Naive B cell (primary cell): Measurements from ENCODE around the gene GSS. TPM values are rescaled to one million over a fixed set of nuclear protein-coding genes. Genes with fewer than 3 reads are reported as not detected.
A peak's percentile ranks its signal among the peaks of the same experiment; 100 is the strongest.

Source experiments
- ATAC-seq, 2 donors: fragments of 150-1000 bp; cut with Tn5 transposase; 2 replicates each; pipeline ENCODE4 v1.10.0; 2021; ENCODE audit warnings: low read depth in 2 of 2, mild to moderate bottlenecking in 2 of 2, moderate library complexity in 2 of 2
- DNase-seq: peaks from one replicate; pipeline ENCODE4 v3.0.0; 2022
- H3K27ac Mint-ChIP-seq, 6 donors: one replicate each; pipeline ENCODE4 v1.8.0; 2020 to 2022; ENCODE audit warnings: mild to moderate bottlenecking in 6 of 6, mixed read lengths in 6 of 6, moderate library complexity in 5 of 6, inconsistent platforms in 2 of 6
- H3K27me3 Mint-ChIP-seq, 3 donors: one replicate each; pipeline ENCODE4 v1.8.0; 2021 to 2022; ENCODE audit warnings: mixed read lengths in 3 of 3, mild to moderate bottlenecking in 1 of 3
- H3K36me3 Mint-ChIP-seq, 2 donors: one replicate each; pipeline ENCODE4 v1.8.0; 2020 to 2022; ENCODE audit warnings: mixed read lengths in 2 of 2, inconsistent platforms in 1 of 2, mild to moderate bottlenecking in 1 of 2
- H3K4me1 Mint-ChIP-seq, 3 donors: one replicate each; pipeline ENCODE4 v1.8.0; 2020 to 2022; ENCODE audit warnings: mixed read lengths in 3 of 3, inconsistent platforms in 1 of 3, mild to moderate bottlenecking in 1 of 3, moderate library complexity in 1 of 3
- H3K4me3 Mint-ChIP-seq, 8 donors: one replicate each; pipeline ENCODE4 v1.8.0; 2020 to 2022; ENCODE audit warnings: mild to moderate bottlenecking in 8 of 8, mixed read lengths in 8 of 8, moderate library complexity in 8 of 8, inconsistent platforms in 2 of 8
- H3K9me3 Mint-ChIP-seq, 7 donors: one replicate each; pipeline ENCODE4 v1.8.0; 2020 to 2022; ENCODE audit warnings: mixed read lengths in 7 of 7, mild to moderate bottlenecking in 5 of 7, inconsistent platforms in 2 of 7, moderate library complexity in 1 of 7
- polyA plus RNA-seq, 6 donors: library from polyadenylated mRNA; unstranded; fragments of 300-500 nt; fragmentation: Illumina TruSeq; gene quantifications; one replicate each; pipeline ENCODE4 v1.2.3, GENCODE V29; 2021; ENCODE audit warnings: low read depth in 6 of 6

GSS gene
- polyA plus RNA-seq, 6 donors from 2014 or later, result 10.5 to 23.8 (median 12.6) TPM

DNA sequence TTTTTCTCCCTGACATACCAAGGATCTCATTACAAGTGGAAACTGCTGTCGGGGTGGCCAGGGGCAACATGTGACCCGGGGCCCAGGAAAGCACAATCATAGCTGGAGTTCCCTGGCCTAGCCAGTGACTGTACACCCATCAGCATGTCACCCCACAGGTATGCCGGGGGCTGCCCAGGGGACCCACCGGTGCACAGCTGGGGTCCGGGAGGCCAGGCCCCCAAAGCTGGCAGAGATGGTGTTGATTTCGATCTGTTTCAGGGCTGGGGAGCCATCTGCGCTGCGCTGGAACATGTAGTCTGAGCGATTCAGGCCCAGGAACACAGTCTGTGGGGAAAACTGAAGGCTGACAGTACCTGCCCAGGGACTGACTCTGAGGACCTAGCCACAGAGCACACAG is 13.3 kb downstream of the GSS start:
- H3K36me3 Mint-ChIP-seq, result no peaks in the 10 kb centered on the region

DNA sequence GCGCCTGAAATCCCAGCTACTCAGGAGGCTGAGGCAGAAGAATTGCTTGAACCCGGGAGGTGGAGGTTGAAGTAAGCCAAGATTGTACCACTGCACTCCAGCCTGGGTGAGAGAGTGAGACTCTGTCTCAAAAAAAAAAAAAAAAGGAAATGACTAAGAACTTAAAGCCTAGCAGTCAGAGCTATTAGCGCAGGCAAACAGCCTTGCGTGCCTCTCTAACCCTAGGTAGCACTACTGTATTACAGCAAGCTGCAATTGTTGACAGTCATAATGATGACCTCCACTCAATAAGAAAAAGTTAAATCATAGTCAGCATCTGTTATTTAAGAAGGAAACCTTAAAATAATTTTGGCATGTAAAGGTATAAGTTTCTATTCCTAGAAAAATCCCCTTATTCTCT is 14.4 kb downstream of the GSS start:
- Mint-ChIP-seq H3K36me3 (no peaks in the 10 kb centered on the region), H3K27me3 (no peaks in the 10 kb centered on the region), H3K4me1 (peaks cover 8 to 9% (median 8%) of the 10 kb centered on the region in 3 donors), H3K27ac (no peak overlapping the region), H3K9me3 (no peaks in the 10 kb centered on the region), H3K4me3 (no peak overlapping the region)
- ATAC-seq (no peak), DNase-seq (no peak)

More for the DNA sequence above, 13.3 kb downstream of the GSS start:
- no peak overlapping the region for H3K4me3 Mint-ChIP-seq
- H3K27ac Mint-ChIP-seq, result no peak overlapping the region
- H3K27me3 Mint-ChIP-seq, result no peaks in the 10 kb centered on the region
- ATAC-seq (no peak), DNase-seq (no peak)
- peaks cover 8 to 9% (median 8%) of the 10 kb centered on the region in 3 donors for H3K4me1 Mint-ChIP-seq
- H3K9me3 Mint-ChIP-seq, result no peaks in the 10 kb centered on the region

DNA sequence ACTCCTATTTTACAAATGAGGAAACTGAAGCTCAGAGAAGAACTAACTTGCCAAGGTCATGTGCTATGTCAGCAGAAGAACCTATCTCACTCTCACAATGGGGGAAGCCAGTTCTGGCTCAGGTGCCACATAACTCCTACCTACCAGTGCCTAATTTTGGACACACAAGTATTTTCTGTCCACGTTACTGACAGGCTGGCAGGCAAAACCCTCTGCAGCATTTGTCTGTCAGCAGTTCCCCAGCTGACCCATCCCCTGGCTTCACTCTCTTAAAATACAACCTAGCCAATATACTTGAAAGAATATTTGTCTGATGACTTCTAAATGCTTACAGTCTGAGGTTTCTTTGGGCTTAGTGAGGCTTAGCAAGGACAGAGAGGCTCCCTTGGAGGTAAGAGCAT is 15.5 kb downstream of the GSS start:
- no peak overlapping the region for H3K4me3 Mint-ChIP-seq
- H3K27ac Mint-ChIP-seq, result no peak overlapping the region
- H3K36me3 Mint-ChIP-seq, result no peaks in the 10 kb centered on the region
- H3K4me1 Mint-ChIP-seq, result peaks cover 8 to 9% (median 8%) of the 10 kb centered on the region in 3 donors
- no peaks in the 10 kb centered on the region for H3K27me3 Mint-ChIP-seq
- H3K9me3 Mint-ChIP-seq, result no peaks in the 10 kb centered on the region
- no peak for ATAC-seq
- DNase-seq, result no peak

DNA sequence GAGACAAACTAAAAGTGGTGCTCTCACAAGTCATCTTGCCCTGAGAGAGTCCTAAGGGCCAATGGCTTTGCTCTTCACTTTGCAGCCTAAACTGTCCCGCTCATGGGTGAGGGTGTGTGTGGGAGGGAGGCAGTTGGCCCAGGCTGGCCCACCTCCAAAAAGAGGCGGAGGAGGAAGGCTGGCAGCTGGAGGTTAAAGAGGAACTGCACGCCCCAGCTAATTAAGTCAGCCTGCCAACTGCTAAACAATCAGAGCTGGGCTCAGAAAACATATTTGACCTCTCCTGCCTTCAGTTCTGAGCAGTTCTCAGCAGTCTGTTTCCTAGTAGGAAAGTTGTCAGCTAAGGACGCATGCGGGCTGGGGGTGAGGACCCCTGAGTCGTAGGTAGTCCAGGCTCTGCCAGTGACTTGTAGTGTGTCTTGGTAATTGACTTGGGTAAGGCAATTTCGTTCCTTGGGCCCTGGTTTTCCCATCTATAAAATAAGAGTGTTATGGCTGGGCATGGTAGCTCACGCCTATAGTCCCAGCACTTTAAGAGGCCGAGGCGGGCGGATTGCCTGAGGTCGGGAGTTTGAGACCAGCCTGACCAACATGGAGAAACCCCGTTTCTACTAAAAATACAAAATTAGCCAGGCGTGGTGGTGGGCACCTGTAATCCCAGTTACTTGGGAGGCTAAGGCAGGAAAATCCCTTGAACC is 17.0 kb downstream of the GSS start:
- peaks cover 8 to 9% (median 8%) of the 10 kb centered on the region in 3 donors for H3K4me1 Mint-ChIP-seq
- H3K36me3 Mint-ChIP-seq, result no peaks in the 10 kb centered on the region
- peak overlapping the region in 4 of 6 donors; percentile 17 to 82 (median 62) for H3K27ac Mint-ChIP-seq
- no peaks in the 10 kb centered on the region for H3K9me3 Mint-ChIP-seq
- H3K27me3 Mint-ChIP-seq, result no peaks in the 10 kb centered on the region
- ATAC-seq (peak; percentile 69 to 80), DNase-seq (peak; percentile 22)
- peak overlapping the region in 2 of 8 donors; percentile 39 to 45 for H3K4me3 Mint-ChIP-seq

DNA sequence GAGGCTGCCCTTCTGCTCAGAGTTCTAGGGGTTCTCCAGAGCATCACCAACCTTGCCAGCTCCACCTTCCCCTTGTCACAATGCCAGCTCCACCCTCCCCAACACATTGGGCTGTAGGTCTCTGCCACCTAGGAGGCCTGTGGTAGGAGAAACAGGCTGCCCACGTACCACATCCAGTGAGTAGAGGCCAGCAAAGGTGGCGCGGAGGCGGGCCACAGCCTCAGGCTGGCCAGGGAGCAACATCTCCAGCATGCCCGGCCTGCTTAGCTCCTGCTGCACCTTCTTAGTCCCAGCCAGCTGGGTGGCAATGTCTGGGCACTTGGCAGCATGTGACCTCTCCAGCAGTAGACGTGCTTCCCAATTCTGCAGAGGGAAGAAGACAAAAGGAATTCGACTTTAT is 23.8 kb downstream of the GSS start:
- H3K36me3 Mint-ChIP-seq, result peaks cover 0 to 17% of the 10 kb centered on the region in 2 donors
- no peaks in the 10 kb centered on the region for H3K4me1 Mint-ChIP-seq
- no peaks in the 10 kb centered on the region for H3K9me3 Mint-ChIP-seq
- no peaks in the 10 kb centered on the region for H3K27me3 Mint-ChIP-seq
- DNase-seq, result no peak
- no peak overlapping the region for H3K4me3 Mint-ChIP-seq
- ATAC-seq, result no peak
- H3K27ac Mint-ChIP-seq, result no peak overlapping the region

DNA sequence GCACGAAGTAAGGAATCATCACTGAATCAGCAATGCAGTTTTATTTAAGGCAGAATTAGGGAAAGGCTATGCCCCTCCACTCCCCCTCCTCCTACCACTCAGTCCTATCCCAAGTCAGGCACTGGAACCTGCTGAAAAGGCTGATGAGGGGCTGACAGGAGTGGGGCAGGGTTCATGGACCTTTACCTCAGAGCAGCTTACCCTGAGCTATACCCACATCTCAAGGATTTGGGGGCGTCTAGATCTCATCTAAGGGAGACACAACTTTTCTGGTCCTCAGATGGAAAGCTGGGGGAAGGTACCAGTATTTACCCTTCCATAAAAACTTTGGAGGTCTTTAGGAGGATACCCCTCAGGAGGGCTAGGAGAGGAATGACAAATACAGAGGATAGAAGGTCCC is 27.2 kb downstream of the GSS start:
- no peaks in the 10 kb centered on the region for H3K27me3 Mint-ChIP-seq
- DNase-seq (no peak), ATAC-seq (no peak)
- no peaks in the 10 kb centered on the region for H3K4me1 Mint-ChIP-seq
- H3K27ac Mint-ChIP-seq, result no peak overlapping the region
- no peaks in the 10 kb centered on the region for H3K9me3 Mint-ChIP-seq
- peaks cover 0 to 17% of the 10 kb centered on the region in 2 donors for H3K36me3 Mint-ChIP-seq
- no peak overlapping the region for H3K4me3 Mint-ChIP-seq

DNA sequence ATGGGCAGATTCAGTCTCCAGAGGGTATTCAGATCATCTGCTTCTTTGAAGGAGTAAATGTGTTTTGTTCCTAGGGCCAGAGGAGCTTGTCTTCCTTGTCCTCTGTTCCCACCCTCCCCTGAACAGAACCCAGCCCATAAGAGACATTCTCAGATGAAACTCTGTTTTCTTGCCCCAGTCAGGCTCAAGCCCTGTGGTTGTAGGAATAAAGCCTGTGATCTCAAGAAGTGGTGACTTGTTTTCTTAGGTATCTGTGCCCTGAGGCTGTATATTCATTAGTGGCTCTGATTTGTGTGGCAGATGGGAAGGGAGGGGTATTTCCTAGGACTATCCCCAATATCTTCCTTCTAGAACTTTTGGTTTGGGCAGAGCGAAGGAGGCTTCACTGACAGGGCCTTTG is 27.9 kb downstream of the GSS start:
- Mint-ChIP-seq H3K27ac (no peak overlapping the region), H3K4me1 (no peaks in the 10 kb centered on the region), H3K36me3 (peaks cover 0 to 17% of the 10 kb centered on the region in 2 donors), H3K9me3 (no peaks in the 10 kb centered on the region), H3K4me3 (no peak overlapping the region), H3K27me3 (no peaks in the 10 kb centered on the region)
- no peak for DNase-seq
- ATAC-seq, result no peak

DNA sequence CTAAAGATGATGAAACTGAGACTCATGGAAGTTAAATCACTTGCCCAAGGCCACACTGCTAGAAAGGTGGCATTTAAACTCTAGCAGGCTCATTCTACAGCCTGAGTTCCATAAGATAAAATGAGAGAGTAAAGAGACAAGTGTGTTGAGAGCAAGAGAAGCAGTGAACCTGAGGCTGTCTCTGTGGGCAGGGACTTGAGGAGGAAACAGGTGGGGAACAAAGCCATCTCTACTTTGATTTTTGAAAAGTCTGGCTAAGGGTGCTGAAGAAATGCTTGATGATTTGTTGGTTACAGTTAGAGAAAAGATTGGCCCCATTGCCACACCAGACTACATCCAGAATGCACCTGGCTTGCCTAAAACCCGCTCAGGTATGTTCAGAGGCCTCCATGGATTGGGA is 29.0 kb downstream of the GSS start:
- no peaks in the 10 kb centered on the region for H3K27me3 Mint-ChIP-seq
- no peak for ATAC-seq
- H3K4me1 Mint-ChIP-seq, result no peaks in the 10 kb centered on the region
- no peak for DNase-seq
- H3K27ac Mint-ChIP-seq, result no peak overlapping the region
- peaks cover 0 to 17% of the 10 kb centered on the region in 2 donors for H3K36me3 Mint-ChIP-seq
- H3K4me3 Mint-ChIP-seq, result no peak overlapping the region
- no peaks in the 10 kb centered on the region for H3K9me3 Mint-ChIP-seq

DNA sequence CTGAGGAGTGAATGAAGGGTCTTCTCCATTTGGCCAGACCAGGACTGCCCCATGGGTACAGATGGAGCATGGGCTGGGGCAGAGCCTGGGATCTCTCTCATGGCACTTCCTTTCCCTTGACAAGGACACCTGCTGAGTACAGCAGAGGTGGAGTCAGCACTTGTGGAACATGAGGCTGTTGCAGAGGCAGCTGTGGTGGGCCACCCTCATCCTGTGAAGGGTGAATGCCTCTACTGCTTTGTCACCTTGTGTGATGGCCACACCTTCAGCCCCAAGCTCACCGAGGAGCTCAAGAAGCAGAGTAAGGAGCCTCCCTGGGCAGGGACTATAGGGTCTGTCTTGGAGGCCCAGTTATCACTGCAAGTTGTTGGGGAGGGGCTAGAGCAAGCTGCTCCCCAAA is 29.6 kb downstream of the GSS start:
- no peaks in the 10 kb centered on the region for H3K27me3 Mint-ChIP-seq
- DNase-seq (no peak), ATAC-seq (no peak)
- peaks cover 0 to 14% of the 10 kb centered on the region in 2 donors for H3K36me3 Mint-ChIP-seq
- H3K27ac Mint-ChIP-seq, result no peak overlapping the region
- no peaks in the 10 kb centered on the region for H3K4me1 Mint-ChIP-seq
- H3K9me3 Mint-ChIP-seq, result no peaks in the 10 kb centered on the region
- peak overlapping the region in 1 of 8 donors; percentile 3 for H3K4me3 Mint-ChIP-seq

DNA sequence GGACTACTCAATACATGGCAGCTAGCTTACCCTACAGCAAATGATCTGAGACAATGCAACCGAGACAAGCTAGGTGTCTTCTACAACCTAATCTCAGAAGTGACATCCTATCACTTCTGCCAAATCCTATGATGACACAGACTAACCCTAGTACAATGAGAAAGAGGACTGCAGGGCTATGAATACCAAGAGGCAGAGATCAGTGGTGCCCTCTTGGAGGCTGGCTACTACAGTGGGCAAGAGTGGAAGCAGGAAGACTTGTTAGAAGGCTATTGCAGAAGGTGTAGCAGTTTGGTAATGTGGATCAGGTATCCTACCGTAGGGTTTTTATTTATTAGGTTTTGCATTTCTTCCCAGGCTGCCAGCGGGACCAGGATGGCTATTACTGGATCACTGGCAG is 30.3 kb downstream of the GSS start:
- Mint-ChIP-seq H3K4me1 (no peaks in the 10 kb centered on the region), H3K27me3 (no peaks in the 10 kb centered on the region), H3K4me3 (no peak overlapping the region), H3K36me3 (peaks cover under 1 to 10% of the 10 kb centered on the region in 2 donors), H3K9me3 (no peaks in the 10 kb centered on the region), H3K27ac (no peak overlapping the region)
- DNase-seq (no peak), ATAC-seq (no peak)

DNA sequence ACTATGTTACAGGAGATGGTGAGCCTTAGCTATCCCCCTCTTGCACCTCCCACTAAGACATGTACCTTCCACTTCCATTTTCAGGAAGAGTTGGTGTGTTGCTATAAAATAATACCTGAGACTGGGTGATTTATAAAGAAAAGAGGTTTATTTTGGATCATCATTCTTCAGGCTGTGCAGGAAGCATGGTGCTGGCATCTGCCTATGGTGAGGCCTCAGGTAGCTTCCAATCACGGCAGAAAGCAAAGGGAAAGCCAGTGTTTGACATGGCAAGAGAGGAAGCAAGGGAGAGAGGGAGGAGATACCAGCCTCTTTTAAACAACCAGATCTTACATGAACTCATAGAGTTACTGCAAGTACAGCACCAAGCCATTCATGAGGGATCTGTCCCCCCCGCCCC is 32.2 kb downstream of the GSS start:
- H3K27ac Mint-ChIP-seq, result no peak overlapping the region
- H3K9me3 Mint-ChIP-seq, result peaks cover 0 to 3% (median 0%) of the 10 kb centered on the region in 7 donors
- H3K27me3 Mint-ChIP-seq, result no peaks in the 10 kb centered on the region
- H3K4me3 Mint-ChIP-seq, result no peak overlapping the region
- H3K4me1 Mint-ChIP-seq, result no peaks in the 10 kb centered on the region
- H3K36me3 Mint-ChIP-seq, result peaks cover 5 to 8% of the 10 kb centered on the region in 2 donors
- no peak for ATAC-seq
- no peak for DNase-seq

DNA sequence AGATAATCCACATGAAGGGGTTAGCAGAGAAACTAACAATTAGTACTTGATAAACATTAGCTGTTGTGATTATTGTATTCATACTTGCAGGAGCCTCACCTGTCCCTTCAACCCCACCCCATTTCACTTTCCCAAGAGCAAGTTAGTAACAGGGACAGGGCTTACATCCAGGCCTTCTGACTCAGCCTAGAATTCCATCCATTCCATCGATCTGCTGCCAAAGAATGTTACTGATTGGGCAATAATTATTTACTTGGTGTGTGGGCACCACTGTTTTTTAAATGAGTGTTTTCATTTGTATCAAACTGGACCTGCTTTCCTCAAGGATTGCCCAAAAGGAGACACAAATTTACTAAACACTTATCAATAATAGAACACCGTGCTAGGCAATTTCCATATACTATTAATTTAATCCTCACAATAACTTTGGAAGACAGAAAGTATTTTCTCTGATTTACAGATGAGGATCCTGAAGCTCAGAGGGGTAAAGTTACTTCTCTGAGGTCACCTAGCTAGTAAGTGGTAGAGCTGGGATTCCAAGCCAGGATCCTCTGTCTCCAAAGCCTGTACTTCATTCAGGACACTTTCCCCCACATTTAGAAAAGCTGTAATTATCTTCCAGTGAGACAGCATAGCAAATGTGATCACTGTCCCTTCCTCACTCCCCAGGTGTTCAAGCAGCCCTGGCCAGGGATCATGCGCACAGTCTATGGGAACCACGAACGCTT is 32.8 kb downstream of the GSS start:
- H3K9me3 Mint-ChIP-seq, result peaks cover 0 to 3% (median 0%) of the 10 kb centered on the region in 7 donors
- no peaks in the 10 kb centered on the region for H3K27me3 Mint-ChIP-seq
- ATAC-seq (no peak), DNase-seq (no peak)
- peaks cover 5 to 8% of the 10 kb centered on the region in 2 donors for H3K36me3 Mint-ChIP-seq
- H3K4me1 Mint-ChIP-seq, result no peaks in the 10 kb centered on the region
- H3K27ac Mint-ChIP-seq, result no peak overlapping the region
- no peak overlapping the region for H3K4me3 Mint-ChIP-seq

DNA sequence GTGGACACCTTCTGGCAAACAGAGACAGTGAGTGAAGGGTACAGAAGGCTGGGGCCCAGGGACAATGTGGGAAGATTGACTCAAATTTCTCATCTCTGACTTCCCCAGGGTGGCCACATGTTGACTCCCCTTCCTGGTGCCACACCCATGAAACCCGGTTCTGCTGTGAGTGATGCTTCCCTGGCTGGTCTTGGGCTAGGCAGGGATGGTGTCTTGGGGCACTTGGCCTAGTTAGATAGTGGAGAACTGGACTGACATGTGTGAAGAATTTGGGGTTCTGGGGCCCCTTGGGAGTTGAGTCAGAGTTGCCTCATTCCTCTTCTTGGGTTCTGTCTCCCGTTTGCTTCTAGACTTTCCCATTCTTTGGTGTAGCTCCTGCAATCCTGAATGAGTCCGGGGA is 34.2 kb downstream of the GSS start:
- H3K4me1 Mint-ChIP-seq, result no peaks in the 10 kb centered on the region
- DNase-seq (no peak), ATAC-seq (no peak)
- H3K27me3 Mint-ChIP-seq, result no peaks in the 10 kb centered on the region
- peaks cover 0 to 3% (median 0%) of the 10 kb centered on the region in 7 donors for H3K9me3 Mint-ChIP-seq
- peaks cover 5 to 8% of the 10 kb centered on the region in 2 donors for H3K36me3 Mint-ChIP-seq
- no peak overlapping the region for H3K27ac Mint-ChIP-seq
- H3K4me3 Mint-ChIP-seq, result no peak overlapping the region

DNA sequence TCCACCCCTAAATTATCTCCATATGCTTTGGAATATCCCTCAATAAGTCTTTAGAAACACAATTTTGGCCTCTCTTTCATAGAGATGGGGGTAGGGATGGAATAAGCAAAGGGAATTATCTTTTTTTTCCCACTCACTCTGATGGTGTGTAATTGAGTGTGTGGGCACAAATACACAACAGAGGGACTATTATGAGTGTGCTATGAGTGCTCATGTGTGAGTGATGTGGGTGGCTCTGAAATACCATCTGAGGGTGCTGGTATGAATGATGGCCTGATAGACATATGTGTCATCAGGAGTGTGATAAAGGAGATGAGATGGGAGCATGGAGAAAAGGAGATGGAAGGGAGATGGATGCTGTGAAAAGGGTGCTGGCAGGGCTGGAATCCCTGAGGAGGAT is 35.6 kb downstream of the GSS start:
- H3K9me3 Mint-ChIP-seq, result peaks cover 0 to 3% (median 0%) of the 10 kb centered on the region in 7 donors
- no peak overlapping the region for H3K27ac Mint-ChIP-seq
- ATAC-seq, result no peak
- no peaks in the 10 kb centered on the region for H3K27me3 Mint-ChIP-seq
- H3K4me3 Mint-ChIP-seq, result no peak overlapping the region
- peaks cover 5 to 8% of the 10 kb centered on the region in 2 donors for H3K36me3 Mint-ChIP-seq
- DNase-seq, result no peak
- no peaks in the 10 kb centered on the region for H3K4me1 Mint-ChIP-seq
